Activated CD4-positive, alpha-beta T cell treated with anti-CD3 and anti-CD28 coated beads, Interleukin-2, amount 50 U/mL, for 4 hours (primary cell): ENCODE results near the gene SPDL1.

Experiments
- DNase-seq, 2 experiments: peaks; one replicate each; pipeline ENCODE4 v3.0.0-alpha.2; 2020

Gene SPDL1

GRCh38 chr5:169635936-169636335, 52.4 kb downstream of the SPDL1 start:
- DNase-seq: no peak

DNA sequence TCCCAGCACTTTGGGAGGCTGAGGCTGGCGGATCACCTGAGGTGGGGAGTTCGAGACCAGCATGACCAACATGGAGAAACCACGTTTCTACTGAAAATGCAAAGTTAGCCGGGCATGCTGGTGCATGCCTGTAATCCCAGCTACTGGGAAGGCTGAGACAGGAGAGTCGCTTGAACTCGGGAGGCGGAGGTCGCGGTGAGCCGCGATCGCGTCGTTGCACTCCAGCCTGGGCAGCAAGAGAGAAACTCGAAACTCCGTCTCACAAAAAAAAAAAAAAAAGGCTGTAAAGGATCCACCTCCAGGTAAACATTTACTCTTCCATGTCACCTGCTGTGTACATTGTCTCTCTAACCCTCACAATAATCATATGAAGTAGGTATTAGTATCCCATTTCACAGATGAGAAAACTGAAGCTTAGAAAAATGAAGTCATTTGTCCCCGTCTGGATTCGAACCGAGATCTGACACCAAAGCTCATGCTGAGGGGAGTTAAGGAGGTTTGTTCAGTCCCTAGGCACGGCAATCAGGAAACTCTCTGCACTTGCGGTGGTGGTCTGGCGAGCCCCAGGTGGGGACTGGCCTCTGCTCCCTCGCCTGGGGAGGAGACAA, 53.0 kb downstream of the SPDL1 start:
- no peak for DNase-seq

GRCh38 chr5:169637085-169637548, 53.5 kb downstream of the SPDL1 start, which contains the start of gene DOCK2:
Gene DOCK2 (plus strand): TSS chr5:169637275. CDS start chr5:169637327, 52 bp downstream.
- peak; percentile 55 to 59 for DNase-seq

DNA sequence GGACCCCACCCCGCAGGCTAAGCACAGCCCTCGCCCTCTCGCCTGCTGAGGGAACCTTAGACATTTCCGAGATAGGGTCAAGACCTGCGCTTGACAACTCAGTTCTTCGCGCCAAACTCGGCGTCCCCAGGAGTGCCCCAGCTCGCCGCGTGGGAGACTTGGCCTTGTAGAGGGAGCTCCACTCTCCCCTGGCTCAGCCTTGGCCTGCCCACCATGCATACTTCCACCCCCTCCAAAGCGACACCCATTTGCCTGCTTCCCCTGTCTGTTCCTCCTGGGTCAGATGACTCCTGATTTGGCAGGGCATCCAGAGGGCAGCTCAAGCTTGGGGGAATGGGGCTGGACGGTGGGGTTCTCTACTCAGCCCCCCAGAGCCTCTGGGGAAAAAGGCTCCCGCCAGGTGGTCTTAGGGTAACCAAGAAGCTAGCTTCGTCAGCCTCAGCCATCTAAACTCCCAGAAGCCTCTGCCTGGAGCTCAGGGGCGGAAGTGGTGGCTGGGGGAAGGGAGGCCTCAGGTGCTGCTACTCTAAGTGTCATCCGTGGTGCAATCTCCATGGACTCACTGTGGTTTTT, 54.1 kb downstream of the SPDL1 start:
- DNase-seq: peak; percentile 61 to 65

DNA sequence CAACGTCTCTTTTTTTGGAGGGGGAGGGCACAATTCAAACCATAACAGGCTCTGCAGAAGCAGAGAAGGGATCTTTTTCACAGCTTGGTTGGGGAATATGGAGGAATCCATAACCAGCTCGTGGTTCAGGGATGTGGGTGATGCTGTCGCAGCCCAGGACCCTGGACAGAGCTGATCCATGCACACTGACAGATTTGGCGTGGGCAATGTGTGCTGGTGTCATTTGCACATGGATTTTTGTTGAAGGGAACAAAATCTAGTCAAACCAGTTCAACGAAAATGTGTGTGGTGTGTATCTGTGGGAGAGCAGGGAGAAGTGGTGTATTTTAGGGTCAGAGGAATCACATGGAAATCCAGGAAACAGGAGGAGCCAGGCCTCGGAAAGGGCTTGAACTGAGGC, 57.7 kb downstream of the SPDL1 start:
- DNase-seq: no peak

DNA sequence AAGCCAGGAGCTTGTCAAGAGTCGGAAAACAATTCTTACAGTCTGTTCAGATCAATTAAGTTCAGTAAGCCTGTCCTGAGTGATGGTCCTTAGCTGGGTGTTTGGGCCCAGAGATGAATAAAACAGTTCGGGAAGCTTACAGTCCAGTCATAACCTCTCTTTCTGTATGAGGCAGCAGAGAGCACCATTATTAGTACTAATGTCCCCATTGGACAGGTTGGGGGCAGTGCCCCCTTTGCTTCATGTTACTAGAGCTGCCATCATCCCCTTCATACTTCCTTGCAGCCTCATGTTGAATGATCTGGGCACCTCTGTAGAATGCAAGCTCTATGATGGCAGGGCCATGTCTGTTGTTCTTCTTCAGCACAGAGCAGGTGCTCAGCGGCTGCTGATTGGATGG, 63.3 kb downstream of the SPDL1 start:
- no peak for DNase-seq

- no peak for DNase-seq
Observed at GRCh38 chr5:169647566-169647965, 64.0 kb downstream of the SPDL1 start.

DNA sequence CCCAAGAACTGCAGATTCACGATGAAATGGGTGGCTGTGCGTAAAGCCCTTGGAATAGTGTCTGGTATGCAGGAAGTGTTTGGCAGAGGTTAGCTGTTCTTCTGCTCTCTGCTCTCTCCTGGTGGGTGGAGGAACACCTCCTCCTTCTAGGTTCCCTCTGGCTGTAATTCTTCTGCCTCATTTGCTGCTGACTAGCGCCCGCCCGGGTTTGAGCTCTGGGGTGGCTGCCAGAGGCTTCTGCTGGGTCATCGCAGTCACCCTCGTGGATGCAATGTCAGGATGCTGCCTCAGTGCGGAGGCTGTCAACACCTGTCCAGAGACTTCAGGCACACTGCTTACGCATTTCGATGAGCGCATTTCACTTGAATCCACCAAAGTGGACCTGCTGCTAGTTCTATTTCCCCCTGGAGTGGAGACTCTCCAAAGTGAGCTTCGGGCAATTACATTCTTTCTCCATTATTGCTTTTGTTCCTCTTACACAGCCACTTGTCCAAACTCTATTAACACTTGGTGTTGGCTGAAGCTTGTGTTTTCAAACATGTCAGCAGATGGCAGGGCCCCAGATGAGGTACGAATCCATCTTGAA, 65.2 kb downstream of the SPDL1 start:
- DNase-seq: no peak

DNA sequence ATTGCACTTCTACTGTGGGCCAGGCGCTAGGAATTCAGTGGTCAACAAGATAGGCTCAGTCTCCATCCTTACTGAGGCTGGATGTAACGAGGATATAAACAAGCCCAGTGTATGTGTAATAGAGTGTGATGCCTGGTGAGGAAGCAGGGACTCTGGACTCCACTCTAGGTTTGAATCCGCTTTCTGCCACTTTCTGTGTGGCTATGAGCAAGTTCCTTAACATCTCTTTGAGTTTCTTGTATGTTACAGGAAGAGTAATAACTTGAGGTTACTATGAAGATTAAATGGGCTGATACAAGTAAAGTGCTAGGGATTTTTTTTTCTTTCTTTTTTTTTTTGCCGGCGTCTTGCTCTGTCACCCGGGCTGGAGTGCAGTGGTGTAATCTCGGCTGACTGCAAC, 65.9 kb downstream of the SPDL1 start:
- DNase-seq: no peak

- DNase-seq: no peak
Observed at GRCh38 chr5:169650701-169651331, 67.2 kb downstream of the SPDL1 start.

DNA sequence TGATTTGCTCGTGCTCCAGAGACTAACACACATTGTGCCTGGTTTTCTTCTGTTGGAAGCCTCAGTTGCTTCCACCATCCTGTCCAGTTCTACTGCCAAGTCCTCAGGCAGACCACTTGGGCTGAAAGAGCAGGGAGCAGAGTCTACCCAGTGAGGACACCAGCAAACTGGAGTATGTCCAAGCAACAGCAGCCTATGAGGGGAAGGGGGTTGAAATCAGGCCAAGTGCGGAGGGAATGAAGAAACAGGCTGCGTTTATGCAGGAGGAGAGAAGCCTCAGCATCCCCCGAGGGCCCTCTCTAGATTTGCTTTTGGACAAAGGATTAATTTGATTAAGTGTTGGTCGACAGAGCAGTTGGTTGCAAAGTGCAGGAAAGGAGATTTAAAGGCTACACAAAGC, 68.0 kb downstream of the SPDL1 start:
- no peak for DNase-seq

GRCh38 chr5:169652057-169652456, 68.5 kb downstream of the SPDL1 start:
- DNase-seq: no peak

DNA sequence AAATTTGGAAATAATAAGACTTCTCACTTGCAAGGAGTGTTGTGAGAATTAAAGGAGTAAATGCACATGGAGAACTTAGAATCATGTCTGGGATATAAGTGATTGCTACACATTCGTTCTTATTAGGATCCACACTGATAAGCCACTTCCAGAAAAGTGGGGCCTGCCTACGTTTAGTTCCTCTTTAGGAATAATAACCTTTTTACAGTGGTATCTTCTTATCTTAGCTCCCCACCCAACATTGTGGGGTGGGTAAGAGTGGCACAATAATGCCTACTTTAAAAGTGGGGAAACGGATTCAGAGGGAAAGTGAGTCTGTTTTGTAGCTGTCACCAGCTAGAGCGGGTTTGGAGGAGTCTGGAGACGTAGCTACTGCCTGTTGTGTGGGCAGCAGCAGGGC, 69.5 kb downstream of the SPDL1 start:
- no peak for DNase-seq
